GM18873 (cell line): ENCODE measurements around the gene FAM187B.

Experiments
- ATAC-seq: cut with Tn5 transposase; IDR thresholded peaks from one replicate; pipeline ENCODE4 v1.9.1; 2021; ENCODE audit warnings: mild to moderate bottlenecking, moderate library complexity, moderate number of reproducible peaks; ENCODE audit not compliant: unreplicated experiment, low FRiP score

FAM187B gene

GRCh38 chr19:35194012-35194984 lies 34.2 kb downstream of the FAM187B start:
- ATAC-seq: no peak

- ATAC-seq: no peak
These were observed 43.7 kb downstream of the FAM187B start for GRCh38 chr19:35184884-35185283.

- no peak for ATAC-seq
These were observed 44.3 kb downstream of the FAM187B start for GRCh38 chr19:35184267-35184666.

GRCh38 chr19:35181387-35181786 lies 47.2 kb downstream of the FAM187B start:
- no peak for ATAC-seq

GRCh38 chr19:35179830-35180229 lies 48.7 kb downstream of the FAM187B start:
- no peak for ATAC-seq

- no peak for ATAC-seq
These were observed 49.8 kb downstream of the FAM187B start for GRCh38 chr19:35178701-35179100.

- no peak for ATAC-seq
These were observed 50.9 kb downstream of the FAM187B start for GRCh38 chr19:35177377-35178274.

- no peak for ATAC-seq
These were observed 52.4 kb downstream of the FAM187B start for GRCh38 chr19:35176181-35176570.
